ENCODE results near the gene GOLGA7B.

GRCh38 chr10:97910661-97911060, 61.0 kb downstream of the GOLGA7B start:
- TF ChIP-seq REST (IDR thresholded peaks at IDR 0.05; ENCODE audit: insufficient read depth in 1 of 2, low read depth in 2 of 2, low read length in 2 of 2) (no peak), TAF1 (IDR thresholded peaks at IDR 0.05; ENCODE audit: borderline replicate concordance, insufficient read depth, low read length) (no peak), SIN3A (IDR thresholded peaks at IDR 0.05; ENCODE audit: borderline replicate concordance, insufficient read depth, low read length) (no peak), POLR2AphosphoS5 (IDR thresholded peaks at IDR 0.05; ENCODE audit: low read depth, low read length) (no peak)
